Activated CD8-positive, alpha-beta memory T cell treated with anti-CD3 and anti-CD28 coated beads, Interleukin-2, amount 10 ng/mL, durations not matched to agents 7 days and 5 days (primary cell): ENCODE results near the gene TBCD. TPM values are rescaled to one million over a fixed set of nuclear protein-coding genes. Genes with fewer than 3 reads are reported as not detected.
"Not testable (repeated sequence)": the region's sequence is repeated elsewhere in the genome, so short reads cannot be mapped to it uniquely, and the experiment has no call there.

Source experiments
- ATAC-seq: fragments of 150-1000 bp; cut with Tn5 transposase; one replicate; pipeline ENCODE4 v1.10.0; 2021; ENCODE audit warnings: moderate library complexity
- CTCF ChIA-PET: fragments of 350-600 bp; sonication (Branson Sonifier 250); formaldehyde crosslinking; loops from one replicate; lab custom pipeline; 2021; ENCODE audit warnings: antibody characterized with exemption; lab: Charles Lee
- DNase-seq: peaks from one replicate; pipeline ENCODE4 v3.0.0-alpha.2; 2020
- H3K27ac Mint-ChIP-seq: one replicate; pipeline ENCODE4 v1.8.0; 2021; ENCODE audit warnings: mild to moderate bottlenecking, mixed read lengths
- H3K27me3 Mint-ChIP-seq: one replicate; pipeline ENCODE4 v1.8.0; 2021; ENCODE audit warnings: mixed read lengths
- H3K36me3 Mint-ChIP-seq: one replicate; pipeline ENCODE4 v1.8.0; 2021; ENCODE audit warnings: mild to moderate bottlenecking, mixed read lengths
- H3K4me1 Mint-ChIP-seq: one replicate; pipeline ENCODE4 v1.8.0; 2021; ENCODE audit warnings: mixed read lengths
- H3K4me3 Mint-ChIP-seq: one replicate; pipeline ENCODE4 v1.8.0; 2021; ENCODE audit warnings: mild to moderate bottlenecking, moderate library complexity, mixed read lengths
- H3K9me3 Mint-ChIP-seq: one replicate; pipeline ENCODE4 v1.8.0; 2022; ENCODE audit warnings: low read depth, mixed read lengths
- total RNA-seq, 2 experiments: library from RNA; stranded (reverse); gene quantifications; one replicate each; pipeline ENCODE4 v1.2.3, GENCODE V29; 2021

TBCD gene
- total RNA-seq, 2 experiments from 2014 or later, result 105 to 157 TPM

- peaks cover 8% of the 10 kb centered on the region for H3K36me3 Mint-ChIP-seq
- DNase-seq (no peak), ATAC-seq (peak; percentile 17)
- H3K4me3 Mint-ChIP-seq, result no peak overlapping the region
- H3K9me3 Mint-ChIP-seq, result no peaks in the 10 kb centered on the region
- peak overlapping the region; percentile 41 for H3K27ac Mint-ChIP-seq
- peaks cover 23% of the 10 kb centered on the region for H3K4me1 Mint-ChIP-seq
- H3K27me3 Mint-ChIP-seq, result no peaks in the 10 kb centered on the region
- CTCF ChIA-PET, result interaction anchor here (0.7 to 2.9 kb wide), 37 partner anchors 9 to 421 kb away, joined by 3 to 37 read pairs (median 4); no protein-coding TSS in a partner anchor
Observed at GRCh38 chr17:82780971-82781893, 29.4 kb downstream of the TBCD start.

GRCh38 chr17:82781894-82782274 is 30.0 kb downstream of the TBCD start:
- CTCF ChIA-PET, result interaction anchor here (0.6 to 2.9 kb wide), 40 partner anchors 9 to 420 kb away, joined by 3 to 37 read pairs (median 4); no protein-coding TSS in a partner anchor

GRCh38 chr17:82782657-82783207 is 30.9 kb downstream of the TBCD start:
- H3K27me3 Mint-ChIP-seq, result no peaks in the 10 kb centered on the region
- no peak for DNase-seq

More at GRCh38 chr17:82781894-82782274, 30.0 kb downstream of the TBCD start:
- Mint-ChIP-seq H3K9me3 (no peaks in the 10 kb centered on the region), H3K27me3 (no peaks in the 10 kb centered on the region), H3K36me3 (peaks cover 8% of the 10 kb centered on the region), H3K4me3 (no peak overlapping the region), H3K4me1 (peaks cover 18% of the 10 kb centered on the region), H3K27ac (peak overlapping the region; percentile 41)
- peak; percentile 90 for DNase-seq
- peak; percentile 100 for ATAC-seq

GRCh38 chr17:82783498-82783897 is 31.6 kb downstream of the TBCD start:
- H3K27ac Mint-ChIP-seq, result no peak overlapping the region
- no peaks in the 10 kb centered on the region for H3K9me3 Mint-ChIP-seq
- H3K27me3 Mint-ChIP-seq, result no peaks in the 10 kb centered on the region
- CTCF ChIA-PET, result no interaction called here
- no peak for ATAC-seq
- H3K4me1 Mint-ChIP-seq, result peaks cover 14% of the 10 kb centered on the region
- DNase-seq, result no peak
- peaks cover 3% of the 10 kb centered on the region for H3K36me3 Mint-ChIP-seq
- H3K4me3 Mint-ChIP-seq, result no peak overlapping the region

More at GRCh38 chr17:82782657-82783207, 30.9 kb downstream of the TBCD start:
- Mint-ChIP-seq H3K4me3 (no peak overlapping the region), H3K4me1 (peaks cover 14% of the 10 kb centered on the region), H3K27ac (no peak overlapping the region), H3K36me3 (peaks cover 3% of the 10 kb centered on the region), H3K9me3 (no peaks in the 10 kb centered on the region)
- CTCF ChIA-PET, result interaction anchor here (0.9 to 2.9 kb wide), 6 partner anchors 114 to 419 kb away, joined by 4 to 37 read pairs (median 6); no protein-coding TSS in a partner anchor
- ATAC-seq, result no peak

- peaks cover 14% of the 10 kb centered on the region for H3K4me1 Mint-ChIP-seq
- DNase-seq, H3K4me3 Mint-ChIP-seq, H3K27me3 Mint-ChIP-seq, CTCF ChIA-PET, H3K36me3 Mint-ChIP-seq, ATAC-seq, H3K9me3 Mint-ChIP-seq, H3K27ac Mint-ChIP-seq: not testable (repeated sequence)
Observed at GRCh38 chr17:82785581-82785980, 33.7 kb downstream of the TBCD start.

GRCh38 chr17:82786427-82786826 is 34.6 kb downstream of the TBCD start:
- CTCF ChIA-PET, result no interaction called here
- no peak overlapping the region for H3K4me3 Mint-ChIP-seq
- H3K27ac Mint-ChIP-seq, result no peak overlapping the region
- H3K27me3 Mint-ChIP-seq, result no peaks in the 10 kb centered on the region
- peaks cover 14% of the 10 kb centered on the region for H3K4me1 Mint-ChIP-seq
- ATAC-seq (no peak), DNase-seq (no peak)
- H3K36me3 Mint-ChIP-seq, result peaks cover 3% of the 10 kb centered on the region
- no peaks in the 10 kb centered on the region for H3K9me3 Mint-ChIP-seq

- H3K9me3 Mint-ChIP-seq, result no peaks in the 10 kb centered on the region
- peaks cover 8% of the 10 kb centered on the region for H3K4me1 Mint-ChIP-seq
- DNase-seq (no peak), ATAC-seq (no peak)
- H3K27ac Mint-ChIP-seq, result peak overlapping the region; percentile 26
- CTCF ChIA-PET, result no interaction called here
- peaks cover 3% of the 10 kb centered on the region for H3K36me3 Mint-ChIP-seq
- H3K4me3 Mint-ChIP-seq, result no peak overlapping the region
- no peaks in the 10 kb centered on the region for H3K27me3 Mint-ChIP-seq
Observed at GRCh38 chr17:82787081-82787848, 35.4 kb downstream of the TBCD start.

- Mint-ChIP-seq H3K36me3 (no peaks in the 10 kb centered on the region), H3K27ac (no peak overlapping the region), H3K27me3 (no peaks in the 10 kb centered on the region), H3K4me3 (no peak overlapping the region), H3K9me3 (no peaks in the 10 kb centered on the region), H3K4me1 (no peaks in the 10 kb centered on the region)
- DNase-seq, result no peak
- CTCF ChIA-PET, result interaction anchor here (1.6 kb wide), 1 partner anchor 83 kb away, joined by 3 read pairs; no protein-coding TSS in a partner anchor
- no peak for ATAC-seq
Observed at GRCh38 chr17:82788206-82789001, 36.5 kb downstream of the TBCD start.

GRCh38 chr17:82789051-82789592 is 37.3 kb downstream of the TBCD start:
- Mint-ChIP-seq H3K4me3 (no peak overlapping the region), H3K27me3 (no peaks in the 10 kb centered on the region), H3K9me3 (no peaks in the 10 kb centered on the region), H3K4me1 (no peaks in the 10 kb centered on the region), H3K36me3 (no peaks in the 10 kb centered on the region), H3K27ac (no peak overlapping the region)
- DNase-seq (no peak), ATAC-seq (no peak)
- CTCF ChIA-PET, result interaction anchor here (0.7 to 1.6 kb wide), 2 partner anchors 82 to 123 kb away, joined by 3 read pairs; no protein-coding TSS in a partner anchor

GRCh38 chr17:82789806-82790205 is 37.9 kb downstream of the TBCD start:
- Mint-ChIP-seq H3K4me3 (no peak overlapping the region), H3K4me1 (no peaks in the 10 kb centered on the region), H3K27ac (no peak overlapping the region), H3K27me3 (no peaks in the 10 kb centered on the region), H3K9me3 (no peaks in the 10 kb centered on the region), H3K36me3 (no peaks in the 10 kb centered on the region)
- ATAC-seq, result no peak
- no peak for DNase-seq
- CTCF ChIA-PET, result interaction anchor here (1.5 kb wide), 1 partner anchor 143 kb away, joined by 3 read pairs; no protein-coding TSS in a partner anchor

- no peaks in the 10 kb centered on the region for H3K27me3 Mint-ChIP-seq
- ATAC-seq, result no peak
- CTCF ChIA-PET, result interaction anchor here (1.4 to 1.5 kb wide), 2 partner anchors 9 to 142 kb away, joined by 3 to 9 read pairs; no protein-coding TSS in a partner anchor
- H3K36me3 Mint-ChIP-seq, result no peaks in the 10 kb centered on the region
- no peak overlapping the region for H3K4me3 Mint-ChIP-seq
- H3K4me1 Mint-ChIP-seq, result no peaks in the 10 kb centered on the region
- H3K9me3 Mint-ChIP-seq, result no peaks in the 10 kb centered on the region
- DNase-seq, result no peak
- H3K27ac Mint-ChIP-seq, result no peak overlapping the region
Observed at GRCh38 chr17:82790391-82790790, 38.5 kb downstream of the TBCD start.

- CTCF ChIA-PET, result interaction anchor here (0.5 to 1.4 kb wide), 3 partner anchors 10 to 121 kb away, joined by 3 to 9 read pairs (median 3); no protein-coding TSS in a partner anchor
- Mint-ChIP-seq H3K27ac (no peak overlapping the region), H3K36me3 (no peaks in the 10 kb centered on the region), H3K4me3 (no peak overlapping the region), H3K4me1 (no peaks in the 10 kb centered on the region), H3K9me3 (no peaks in the 10 kb centered on the region), H3K27me3 (no peaks in the 10 kb centered on the region)
- ATAC-seq (no peak), DNase-seq (no peak)
Observed at GRCh38 chr17:82791532-82791931, 39.7 kb downstream of the TBCD start.
